ENCODE measurements around the gene POU2AF3. TPM values are rescaled to one million over a fixed set of nuclear protein-coding genes. Genes with fewer than 3 reads are reported as not detected.

The POU2AF3 gene
- total RNA-seq, 1 experiment from 2014 or later: not detected

DNA sequence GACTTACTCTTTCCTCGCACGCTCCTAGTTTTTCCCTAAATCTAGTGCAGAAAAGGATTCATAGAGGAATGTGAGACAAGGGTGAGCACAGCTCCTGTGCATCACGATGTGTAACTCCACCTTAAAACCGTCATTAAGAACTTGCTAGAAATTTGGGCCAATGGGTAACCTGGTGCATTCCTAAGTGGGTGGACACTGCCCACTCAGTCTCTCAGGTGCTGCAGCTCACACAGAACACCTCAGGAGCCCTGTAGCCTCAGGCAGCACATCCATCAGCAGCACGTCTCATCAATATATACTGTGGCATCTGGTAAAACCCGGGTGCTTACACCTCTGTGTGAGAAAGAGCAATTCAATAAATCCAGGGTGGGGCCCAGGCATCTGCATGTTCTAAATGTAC lies 12.4 kb downstream of the POU2AF3 start:
- ATAC-seq (no peak), DNase-seq (ENCODE audit: low read depth, low spot score) (no peak)
- Histone ChIP-seq H3K36me3 (ENCODE audit: control insufficient read depth in 1 of 2, insufficient read depth in 2 of 2, low read length in 2 of 2) (no peaks in the 10 kb centered on the region), H3K4me3 (replicated peaks in 1 of 2; ENCODE audit: low read depth in 1 of 2, low read length in 2 of 2) (no peak overlapping the region), H3K27ac (ENCODE audit: low read depth, low read length) (no peak overlapping the region), H3K9me2 (ENCODE audit: insufficient read depth) (no peaks in the 10 kb centered on the region), H3K4me1 (ENCODE audit: control insufficient read depth in 1 of 2, insufficient read depth in 2 of 2, low read length in 2 of 2) (no peaks in the 10 kb centered on the region; a peak in 1 of 4 replicates), H3K79me2 (ENCODE audit: insufficient read depth, low read length) (no peaks in the 10 kb centered on the region), H3K9me3 (ENCODE audit: control insufficient read depth in 1 of 2, insufficient read depth in 1 of 2, low read depth in 1 of 2, low read length in 2 of 2) (no peaks in the 10 kb centered on the region), H2AFZ (ENCODE audit: low read depth, low read length, poor library complexity, severe bottlenecking) (no peak overlapping the region), H3K4me2 (ENCODE audit: low read length) (no peak overlapping the region), H3K9ac (ENCODE audit: low read length) (no peak overlapping the region), H3K27me3 (ENCODE audit: insufficient read depth, low read length) (peaks cover 35% of the 10 kb centered on the region), H4K20me1 (ENCODE audit: insufficient read depth) (no peaks in the 10 kb centered on the region)
- no TSS peak for BruUV-seq (replicated peaks)
- ChIA-PET CTCF (interaction anchor here (2.8 kb wide), 1 partner anchor 112 kb away, joined by 6 read pairs; no protein-coding TSS in a partner anchor), POLR2A (no interaction called here), RAD21 (ENCODE audit: low non-redundant PET in 1 of 2, low total read pairs in 2 of 2, uncharacterized antibody in 2 of 2, unreplicated experiment in 2 of 2) (no interaction called here)
- TF ChIP-seq CBX3 (IDR thresholded peaks at IDR 0.05; ENCODE audit: low read depth): no peak
- no peak for TF ChIP-seq TCF7L2 (IDR thresholded peaks at IDR 0.05; ENCODE audit: borderline replicate concordance, extremely low read depth, insufficient read depth, insufficient read length)
- TF ChIP-seq, protein P1, sequence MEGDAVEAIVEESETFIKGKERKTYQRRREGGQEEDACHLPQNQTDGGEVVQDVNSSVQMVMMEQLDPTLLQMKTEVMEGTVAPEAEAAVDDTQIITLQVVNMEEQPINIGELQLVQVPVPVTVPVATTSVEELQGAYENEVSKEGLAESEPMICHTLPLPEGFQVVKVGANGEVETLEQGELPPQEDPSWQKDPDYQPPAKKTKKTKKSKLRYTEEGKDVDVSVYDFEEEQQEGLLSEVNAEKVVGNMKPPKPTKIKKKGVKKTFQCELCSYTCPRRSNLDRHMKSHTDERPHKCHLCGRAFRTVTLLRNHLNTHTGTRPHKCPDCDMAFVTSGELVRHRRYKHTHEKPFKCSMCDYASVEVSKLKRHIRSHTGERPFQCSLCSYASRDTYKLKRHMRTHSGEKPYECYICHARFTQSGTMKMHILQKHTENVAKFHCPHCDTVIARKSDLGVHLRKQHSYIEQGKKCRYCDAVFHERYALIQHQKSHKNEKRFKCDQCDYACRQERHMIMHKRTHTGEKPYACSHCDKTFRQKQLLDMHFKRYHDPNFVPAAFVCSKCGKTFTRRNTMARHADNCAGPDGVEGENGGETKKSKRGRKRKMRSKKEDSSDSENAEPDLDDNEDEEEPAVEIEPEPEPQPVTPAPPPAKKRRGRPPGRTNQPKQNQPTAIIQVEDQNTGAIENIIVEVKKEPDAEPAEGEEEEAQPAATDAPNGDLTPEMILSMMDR (IDR thresholded peaks at IDR 0.05 in 2 of 3, conservative IDR thresholded peaks at IDR 0.05 in 1 of 3; ENCODE audit: borderline replicate concordance in 1 of 3, insufficient read depth in 1 of 3, low read depth in 2 of 3, low read length in 2 of 3): no peak
- TF ChIP-seq, protein P2, sequence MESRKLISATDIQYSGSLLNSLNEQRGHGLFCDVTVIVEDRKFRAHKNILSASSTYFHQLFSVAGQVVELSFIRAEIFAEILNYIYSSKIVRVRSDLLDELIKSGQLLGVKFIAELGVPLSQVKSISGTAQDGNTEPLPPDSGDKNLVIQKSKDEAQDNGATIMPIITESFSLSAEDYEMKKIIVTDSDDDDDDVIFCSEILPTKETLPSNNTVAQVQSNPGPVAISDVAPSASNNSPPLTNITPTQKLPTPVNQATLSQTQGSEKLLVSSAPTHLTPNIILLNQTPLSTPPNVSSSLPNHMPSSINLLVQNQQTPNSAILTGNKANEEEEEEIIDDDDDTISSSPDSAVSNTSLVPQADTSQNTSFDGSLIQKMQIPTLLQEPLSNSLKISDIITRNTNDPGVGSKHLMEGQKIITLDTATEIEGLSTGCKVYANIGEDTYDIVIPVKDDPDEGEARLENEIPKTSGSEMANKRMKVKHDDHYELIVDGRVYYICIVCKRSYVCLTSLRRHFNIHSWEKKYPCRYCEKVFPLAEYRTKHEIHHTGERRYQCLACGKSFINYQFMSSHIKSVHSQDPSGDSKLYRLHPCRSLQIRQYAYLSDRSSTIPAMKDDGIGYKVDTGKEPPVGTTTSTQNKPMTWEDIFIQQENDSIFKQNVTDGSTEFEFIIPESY (IDR thresholded peaks at IDR 0.05; ENCODE audit: extremely low read depth, insufficient replicate concordance, low read length): no peak
- no peak for TF ChIP-seq SP1 (IDR thresholded peaks at IDR 0.05; ENCODE audit: low read depth)
- no peak for TF ChIP-seq CEBPB (IDR thresholded peaks at IDR 0.05; ENCODE audit: low read depth)
- TF ChIP-seq, protein P3, sequence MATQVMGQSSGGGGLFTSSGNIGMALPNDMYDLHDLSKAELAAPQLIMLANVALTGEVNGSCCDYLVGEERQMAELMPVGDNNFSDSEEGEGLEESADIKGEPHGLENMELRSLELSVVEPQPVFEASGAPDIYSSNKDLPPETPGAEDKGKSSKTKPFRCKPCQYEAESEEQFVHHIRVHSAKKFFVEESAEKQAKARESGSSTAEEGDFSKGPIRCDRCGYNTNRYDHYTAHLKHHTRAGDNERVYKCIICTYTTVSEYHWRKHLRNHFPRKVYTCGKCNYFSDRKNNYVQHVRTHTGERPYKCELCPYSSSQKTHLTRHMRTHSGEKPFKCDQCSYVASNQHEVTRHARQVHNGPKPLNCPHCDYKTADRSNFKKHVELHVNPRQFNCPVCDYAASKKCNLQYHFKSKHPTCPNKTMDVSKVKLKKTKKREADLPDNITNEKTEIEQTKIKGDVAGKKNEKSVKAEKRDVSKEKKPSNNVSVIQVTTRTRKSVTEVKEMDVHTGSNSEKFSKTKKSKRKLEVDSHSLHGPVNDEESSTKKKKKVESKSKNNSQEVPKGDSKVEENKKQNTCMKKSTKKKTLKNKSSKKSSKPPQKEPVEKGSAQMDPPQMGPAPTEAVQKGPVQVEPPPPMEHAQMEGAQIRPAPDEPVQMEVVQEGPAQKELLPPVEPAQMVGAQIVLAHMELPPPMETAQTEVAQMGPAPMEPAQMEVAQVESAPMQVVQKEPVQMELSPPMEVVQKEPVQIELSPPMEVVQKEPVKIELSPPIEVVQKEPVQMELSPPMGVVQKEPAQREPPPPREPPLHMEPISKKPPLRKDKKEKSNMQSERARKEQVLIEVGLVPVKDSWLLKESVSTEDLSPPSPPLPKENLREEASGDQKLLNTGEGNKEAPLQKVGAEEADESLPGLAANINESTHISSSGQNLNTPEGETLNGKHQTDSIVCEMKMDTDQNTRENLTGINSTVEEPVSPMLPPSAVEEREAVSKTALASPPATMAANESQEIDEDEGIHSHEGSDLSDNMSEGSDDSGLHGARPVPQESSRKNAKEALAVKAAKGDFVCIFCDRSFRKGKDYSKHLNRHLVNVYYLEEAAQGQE (IDR thresholded peaks at IDR 0.05; ENCODE audit: low read depth): no peak
- TF ChIP-seq JUND (IDR thresholded peaks at IDR 0.05): no peak
- intact Hi-C loops (cut with micrococcal nuclease): no loop called here

Data from HCT116 (cell line).